ENCODE data around the gene TMEM62.
"Not testable (repeated sequence)": the region's sequence is repeated elsewhere in the genome, so short reads cannot be mapped to it uniquely, and the experiment has no call there.

The TMEM62 gene

GRCh38 chr15:43210807-43211206, 77.4 kb downstream of the TMEM62 start:
- no peak for DNase-seq

- no peak for DNase-seq
These were observed 77.9 kb downstream of the TMEM62 start for GRCh38 chr15:43211224-43211735.

GRCh38 chr15:43212299-43212698, 78.9 kb downstream of the TMEM62 start:
- no peak for DNase-seq

DNA sequence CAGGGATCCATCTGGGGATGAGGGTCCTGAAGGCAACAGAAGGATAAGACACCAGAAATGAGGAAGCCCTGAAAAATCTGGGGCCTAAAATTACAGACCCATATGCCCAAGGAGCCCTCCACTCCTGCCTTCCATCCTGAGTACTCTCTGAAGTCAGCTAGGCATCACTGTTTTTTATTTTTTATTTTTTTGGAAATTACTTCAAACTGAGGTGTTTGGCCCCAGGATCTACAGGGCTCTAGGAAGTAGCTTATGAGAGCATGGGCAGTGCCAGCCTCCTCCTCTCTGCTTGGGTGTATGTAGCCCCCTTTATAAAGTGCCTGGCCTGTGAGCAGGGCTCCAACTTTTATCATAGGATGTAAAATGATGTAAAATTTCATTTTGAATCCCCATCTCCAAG, 79.6 kb downstream of the TMEM62 start:
- DNase-seq = no peak

DNA sequence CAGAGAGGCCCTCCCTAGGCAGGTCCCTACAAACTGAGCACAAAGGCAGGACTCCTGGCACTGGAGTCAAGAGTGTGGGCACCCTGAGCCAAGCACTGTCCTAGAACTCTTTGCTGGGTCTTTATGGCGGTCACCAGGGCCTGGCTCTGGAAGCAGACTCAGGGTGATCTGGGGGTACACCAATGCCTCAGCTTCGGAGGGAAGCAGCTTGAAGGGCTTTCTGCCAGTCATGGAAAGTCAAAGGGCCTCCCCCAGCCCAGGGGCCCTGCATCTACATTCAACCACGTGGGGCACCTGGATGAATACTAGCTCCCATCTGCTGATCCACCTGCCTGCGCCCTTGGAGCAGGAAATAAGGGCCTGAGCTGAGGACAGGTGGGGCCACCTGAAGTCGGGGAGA, 80.1 kb downstream of the TMEM62 start:
- no peak for DNase-seq

DNA sequence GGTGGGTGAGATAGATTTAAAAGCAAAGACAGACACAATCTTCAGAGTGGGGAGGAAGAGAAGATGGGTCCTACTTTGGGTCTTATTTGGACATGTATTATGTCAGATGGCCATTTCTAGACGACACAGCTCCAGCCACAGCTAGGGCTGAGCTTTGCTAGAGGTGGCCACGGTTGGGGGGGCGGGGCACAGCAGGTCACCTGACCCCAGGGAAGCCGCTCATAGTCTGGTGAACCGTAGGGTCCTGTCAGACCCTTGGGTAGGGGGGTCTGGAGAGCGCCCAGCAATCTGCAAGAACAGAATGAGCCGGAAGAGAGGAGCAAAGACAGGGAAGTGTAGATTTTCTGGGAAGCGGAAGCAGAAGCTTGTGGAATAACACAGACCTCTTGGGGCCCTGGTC, 80.8 kb downstream of the TMEM62 start:
- DNase-seq = no peak

DNA sequence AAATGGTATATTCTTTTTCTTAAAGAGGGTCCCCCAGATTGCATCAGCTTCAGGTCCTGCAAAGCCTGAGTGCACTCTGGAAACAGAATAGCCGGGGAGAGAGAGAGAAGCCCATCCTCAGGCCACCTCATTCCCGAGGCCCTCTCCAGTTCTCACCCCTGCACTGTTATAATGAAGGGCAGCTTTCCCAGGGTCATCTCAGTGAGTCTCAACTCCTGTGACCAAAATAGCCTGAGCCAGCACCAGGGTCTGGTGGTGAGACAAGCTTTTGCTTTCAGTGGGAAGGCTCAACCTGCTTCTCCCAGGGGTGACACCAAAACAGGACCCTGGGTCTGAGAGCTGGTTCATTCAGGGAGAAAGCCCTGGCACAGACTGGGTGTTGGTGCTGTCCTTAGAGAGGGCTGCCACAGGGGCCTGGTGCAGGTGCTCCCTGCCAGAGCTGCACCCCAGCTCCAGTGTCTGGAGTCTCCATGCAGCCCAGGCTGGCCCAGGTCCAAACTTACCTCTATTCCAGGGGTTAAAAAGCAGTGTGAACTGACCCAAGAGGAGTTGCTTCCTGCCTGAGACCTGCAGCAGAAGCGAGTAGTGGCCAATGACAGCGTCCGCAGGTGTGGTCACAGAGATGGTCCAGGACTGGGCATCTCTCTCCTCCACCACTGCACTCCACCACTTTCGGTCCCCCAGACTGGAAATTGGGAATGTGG, 81.4 kb downstream of the TMEM62 start:
- no peak for DNase-seq

DNA sequence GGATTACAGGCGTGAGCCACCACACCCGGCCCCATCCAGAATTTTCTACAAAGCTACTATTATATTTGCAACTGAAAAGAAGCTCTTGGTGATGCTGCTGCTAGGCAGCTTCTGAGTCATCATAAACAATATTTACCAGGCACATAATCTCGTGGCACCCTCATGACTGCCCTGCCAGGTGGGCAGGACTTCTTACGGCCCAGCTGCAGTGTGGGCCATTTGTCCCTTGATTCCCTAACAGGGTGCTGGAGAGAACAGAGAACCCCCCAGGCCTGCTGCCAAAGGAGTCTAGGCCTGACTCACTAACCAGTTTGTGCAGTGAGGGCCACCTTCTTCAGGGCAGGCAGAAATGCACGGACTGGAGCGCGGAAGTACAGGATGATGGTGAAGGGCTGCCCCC, 82.6 kb downstream of the TMEM62 start:
- no peak for DNase-seq

- DNase-seq = no peak
These were observed 85.7 kb downstream of the TMEM62 start for GRCh38 chr15:43218908-43219706.

GRCh38 chr15:43219929-43220928, 86.8 kb downstream of the TMEM62 start:
- no peak for DNase-seq

GRCh38 chr15:43220991-43221403, 87.6 kb downstream of the TMEM62 start, which contains the start of gene EPB42:
Gene EPB42 (minus strand): TSS chr15:43221018. CDS start chr15:43220825, 193 bp downstream.
- no peak for DNase-seq

DNA sequence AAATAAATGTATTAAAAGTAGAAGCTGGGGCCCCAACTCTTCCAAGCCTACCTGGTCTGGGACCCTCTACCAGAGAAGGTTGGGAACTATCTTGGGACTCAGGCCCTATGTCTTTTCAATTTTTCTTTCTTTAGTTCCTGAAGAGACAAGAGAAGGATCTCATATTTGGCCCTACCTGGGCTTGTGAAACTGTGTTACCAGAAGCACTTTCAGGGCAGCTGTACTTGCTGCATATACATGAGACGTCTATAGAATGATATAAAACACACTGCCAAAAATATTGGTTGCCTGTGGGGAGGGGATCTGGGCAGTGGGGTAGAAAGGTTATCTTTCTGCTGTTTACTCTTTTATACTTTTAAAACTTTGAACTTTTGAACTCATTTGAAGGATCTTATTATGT, 88.0 kb downstream of the TMEM62 start:
- no peak for DNase-seq

- DNase-seq = peak; percentile 60
These were observed 92.0 kb downstream of the TMEM62 start for GRCh38 chr15:43225201-43225949.

- DNase-seq = not testable (repeated sequence)
These were observed 92.5 kb downstream of the TMEM62 start for GRCh38 chr15:43225950-43226255.

DNA sequence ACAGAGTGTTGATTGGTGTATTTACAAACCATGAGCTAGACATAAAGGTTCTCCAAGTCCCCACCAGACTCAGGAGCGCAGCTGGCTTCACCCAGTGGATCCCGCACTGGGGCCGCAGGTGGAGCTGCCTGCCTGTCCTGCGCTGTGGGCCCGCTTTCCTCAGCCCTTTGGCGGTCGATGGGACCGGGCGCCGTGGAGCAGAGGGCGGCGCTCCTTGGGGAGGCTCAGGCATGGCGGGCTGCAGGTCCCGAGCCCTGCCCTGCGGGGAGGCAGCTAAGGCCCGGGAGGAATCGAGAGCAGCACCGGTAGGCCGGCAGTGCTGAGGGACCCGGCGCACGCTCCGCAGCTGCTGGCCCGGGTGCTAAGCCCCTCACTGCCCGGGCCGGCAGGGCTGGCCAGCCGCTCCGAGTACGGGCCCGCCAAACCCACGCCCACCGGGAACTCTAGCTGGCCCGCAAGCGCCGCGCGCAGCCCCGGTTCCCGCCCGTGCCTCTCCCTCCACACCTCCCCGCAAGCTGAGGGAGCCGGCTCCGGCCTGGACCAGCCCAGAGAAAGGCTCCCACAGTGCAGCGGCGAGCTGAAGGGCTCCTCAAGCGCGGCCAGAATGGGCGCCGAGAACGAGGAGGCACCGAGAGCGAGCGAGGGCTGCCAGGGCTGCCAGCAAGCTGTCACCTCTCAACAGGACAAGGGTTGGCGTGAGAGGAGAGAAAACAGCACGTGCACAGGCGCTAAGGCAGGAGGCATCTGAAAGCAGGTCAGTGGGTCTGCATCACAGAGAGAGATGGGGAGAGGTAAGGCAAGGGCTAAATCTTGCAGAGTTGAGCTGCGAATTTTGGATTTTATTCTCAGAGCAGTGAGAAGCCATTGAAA, 93.3 kb downstream of the TMEM62 start:
- no peak for DNase-seq

- DNase-seq = no peak
These were observed 96.6 kb downstream of the TMEM62 start for GRCh38 chr15:43229977-43230376.

DNA sequence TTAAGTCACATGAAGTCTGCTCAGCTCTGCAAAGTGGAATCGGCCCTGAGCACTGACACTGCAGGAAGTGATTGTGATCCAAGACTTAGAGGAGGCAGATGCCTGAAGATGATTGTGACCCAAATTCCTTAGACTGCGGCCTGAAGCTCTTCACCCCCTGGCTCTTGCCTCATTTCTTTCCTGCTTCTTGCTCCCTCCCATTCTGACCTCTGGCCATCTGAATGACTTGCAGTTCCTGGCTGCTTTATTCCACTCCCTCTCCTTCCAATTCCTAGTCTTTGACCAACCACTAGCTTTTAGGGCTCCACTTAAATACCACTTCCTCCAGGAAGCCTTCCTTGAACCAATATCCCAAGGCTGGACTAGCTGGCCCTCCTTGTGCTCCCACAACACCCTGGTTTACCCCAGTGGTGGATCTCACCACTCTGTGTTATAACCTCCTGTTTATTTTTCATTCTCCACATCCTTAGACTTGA, 97.3 kb downstream of the TMEM62 start:
- DNase-seq = no peak

DNA sequence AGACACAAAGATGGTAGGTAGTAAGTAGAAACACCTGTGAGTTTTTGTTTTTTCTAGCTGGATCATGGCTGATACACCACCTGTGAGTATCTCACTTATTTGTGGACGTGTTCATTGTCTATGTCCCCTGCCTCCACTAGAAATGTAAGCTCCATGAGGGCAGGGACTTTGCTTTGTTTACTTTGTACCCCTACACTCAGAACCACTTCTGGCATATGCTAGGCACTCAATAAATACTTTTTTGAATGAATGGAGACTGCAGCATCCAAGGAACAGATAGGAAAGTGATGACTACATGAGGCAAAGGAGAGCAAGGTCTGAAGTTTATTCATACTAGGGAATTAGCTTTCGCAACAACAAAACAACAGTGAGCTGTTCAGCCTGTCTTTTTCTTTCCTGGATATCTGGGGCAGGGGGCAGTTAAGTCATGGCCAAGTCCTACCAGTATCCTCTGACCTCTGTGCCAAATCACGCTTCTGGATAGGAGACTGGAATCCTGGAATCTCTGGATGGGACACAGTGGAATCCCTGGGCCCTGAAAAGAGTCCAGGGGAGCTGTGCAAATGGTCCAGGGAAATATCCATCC, 99.0 kb downstream of the TMEM62 start:
- DNase-seq = no peak
